ENCODE data around the gene DDX31.

GRCh38 chr9:132638240-132638639, 31.5 kb downstream of the DDX31 start:
- no peak for TF ChIP-seq CTCF (IDR thresholded peaks at IDR 0.05; ENCODE audit: insufficient read depth, low read length)
- TF ChIP-seq REST (IDR thresholded peaks at IDR 0.05; ENCODE audit: insufficient replicate concordance, low read depth), result no peak
- no peak for TF ChIP-seq POLR2AphosphoS5 (IDR thresholded peaks at IDR 0.05; ENCODE audit: low read depth)
